HL-60 (cell line): Measurements from ENCODE around the gene HTATSF1.

Experiments used
- DNase-seq, 2 experiments: peaks; one replicate each; pipeline ENCODE4 v3.0.0-alpha.2; 2010 to 2020; ENCODE audit warnings: low read depth in 1 of 2, low spot score in 1 of 2
- H3K27ac ChIP-seq: fragments of 250-450 bp; sonication (Bioruptor Pico); replicated peaks from 2 replicates; pipeline ENCODE4 v1.5.1; 2020; ENCODE audit warnings: mild to moderate bottlenecking, moderate library complexity
- H3K27me3 ChIP-seq: fragments of 250-450 bp; sonication (Bioruptor Pico); 2 replicates; pipeline ENCODE4 v1.5.1; 2021; ENCODE audit warnings: mild to moderate bottlenecking, moderate library complexity; ENCODE audit not compliant: insufficient read depth, poor library complexity, severe bottlenecking
- H3K4me3 ChIP-seq: replicated peaks from 2 replicates; pipeline ENCODE4 v1.5.1; 2011; ENCODE audit warnings: mild to moderate bottlenecking, control low read depth, low read length; ENCODE audit not compliant: insufficient read depth
- GABPA ChIP-seq: IDR thresholded peaks from 2 replicates; pipeline ENCODE4 v1.6.1; 2012; ENCODE audit warnings: low read depth
- POLR2AphosphoS5 ChIP-seq: IDR thresholded peaks from 2 replicates; pipeline ENCODE4 v1.6.1; 2012; ENCODE audit warnings: low read depth
- SPI1 ChIP-seq: IDR thresholded peaks from 2 replicates; pipeline ENCODE4 v1.6.1; 2012; ENCODE audit warnings: low read depth, mild to moderate bottlenecking, borderline replicate concordance
- TF ChIP-seq, protein P1 (sequence below): IDR thresholded peaks from one replicate; pipeline ENCODE4 v1.5.1; 2011; ENCODE audit warnings: low read length, control low read depth, inconsistent platforms; ENCODE audit not compliant: insufficient read depth
- TF ChIP-seq, protein P2 (sequence below): IDR thresholded peaks from 2 replicates; pipeline ENCODE4 v1.6.1; 2012; ENCODE audit warnings: low read depth; ENCODE audit not compliant: insufficient replicate concordance

The HTATSF1 gene

DNA sequence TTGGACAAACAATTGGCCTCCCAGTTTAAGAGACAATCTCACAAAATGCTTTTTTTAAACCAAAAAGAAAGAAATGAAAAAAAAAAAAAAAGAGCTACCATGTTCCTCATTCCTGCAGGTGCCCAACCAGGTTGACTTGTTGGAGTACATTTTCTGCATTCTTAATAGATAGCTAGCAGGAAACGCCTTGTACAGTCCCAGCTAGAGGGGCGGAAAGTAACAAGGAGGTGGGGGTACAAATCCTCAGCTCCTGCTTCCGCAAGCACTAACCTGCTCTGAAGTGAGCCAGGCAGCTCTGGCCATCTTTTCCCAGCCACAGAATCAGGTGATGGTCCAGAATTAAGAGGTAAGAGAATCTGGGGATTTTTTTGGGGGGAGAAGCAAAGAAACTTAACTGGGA lies 34.6 kb downstream of the HTATSF1 start, which contains the start of gene VGLL1:
Gene VGLL1 (plus strand): TSS at position 265 of the 400 bp plus-strand sequence. CDS start 3,806 bp downstream, outside the sequence.
- TF ChIP-seq GABPA (no peak), POLR2AphosphoS5 (no peak), SPI1 (no peak)
- TF ChIP-seq, protein P1, sequence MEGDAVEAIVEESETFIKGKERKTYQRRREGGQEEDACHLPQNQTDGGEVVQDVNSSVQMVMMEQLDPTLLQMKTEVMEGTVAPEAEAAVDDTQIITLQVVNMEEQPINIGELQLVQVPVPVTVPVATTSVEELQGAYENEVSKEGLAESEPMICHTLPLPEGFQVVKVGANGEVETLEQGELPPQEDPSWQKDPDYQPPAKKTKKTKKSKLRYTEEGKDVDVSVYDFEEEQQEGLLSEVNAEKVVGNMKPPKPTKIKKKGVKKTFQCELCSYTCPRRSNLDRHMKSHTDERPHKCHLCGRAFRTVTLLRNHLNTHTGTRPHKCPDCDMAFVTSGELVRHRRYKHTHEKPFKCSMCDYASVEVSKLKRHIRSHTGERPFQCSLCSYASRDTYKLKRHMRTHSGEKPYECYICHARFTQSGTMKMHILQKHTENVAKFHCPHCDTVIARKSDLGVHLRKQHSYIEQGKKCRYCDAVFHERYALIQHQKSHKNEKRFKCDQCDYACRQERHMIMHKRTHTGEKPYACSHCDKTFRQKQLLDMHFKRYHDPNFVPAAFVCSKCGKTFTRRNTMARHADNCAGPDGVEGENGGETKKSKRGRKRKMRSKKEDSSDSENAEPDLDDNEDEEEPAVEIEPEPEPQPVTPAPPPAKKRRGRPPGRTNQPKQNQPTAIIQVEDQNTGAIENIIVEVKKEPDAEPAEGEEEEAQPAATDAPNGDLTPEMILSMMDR, result no peak
- TF ChIP-seq, protein P2, sequence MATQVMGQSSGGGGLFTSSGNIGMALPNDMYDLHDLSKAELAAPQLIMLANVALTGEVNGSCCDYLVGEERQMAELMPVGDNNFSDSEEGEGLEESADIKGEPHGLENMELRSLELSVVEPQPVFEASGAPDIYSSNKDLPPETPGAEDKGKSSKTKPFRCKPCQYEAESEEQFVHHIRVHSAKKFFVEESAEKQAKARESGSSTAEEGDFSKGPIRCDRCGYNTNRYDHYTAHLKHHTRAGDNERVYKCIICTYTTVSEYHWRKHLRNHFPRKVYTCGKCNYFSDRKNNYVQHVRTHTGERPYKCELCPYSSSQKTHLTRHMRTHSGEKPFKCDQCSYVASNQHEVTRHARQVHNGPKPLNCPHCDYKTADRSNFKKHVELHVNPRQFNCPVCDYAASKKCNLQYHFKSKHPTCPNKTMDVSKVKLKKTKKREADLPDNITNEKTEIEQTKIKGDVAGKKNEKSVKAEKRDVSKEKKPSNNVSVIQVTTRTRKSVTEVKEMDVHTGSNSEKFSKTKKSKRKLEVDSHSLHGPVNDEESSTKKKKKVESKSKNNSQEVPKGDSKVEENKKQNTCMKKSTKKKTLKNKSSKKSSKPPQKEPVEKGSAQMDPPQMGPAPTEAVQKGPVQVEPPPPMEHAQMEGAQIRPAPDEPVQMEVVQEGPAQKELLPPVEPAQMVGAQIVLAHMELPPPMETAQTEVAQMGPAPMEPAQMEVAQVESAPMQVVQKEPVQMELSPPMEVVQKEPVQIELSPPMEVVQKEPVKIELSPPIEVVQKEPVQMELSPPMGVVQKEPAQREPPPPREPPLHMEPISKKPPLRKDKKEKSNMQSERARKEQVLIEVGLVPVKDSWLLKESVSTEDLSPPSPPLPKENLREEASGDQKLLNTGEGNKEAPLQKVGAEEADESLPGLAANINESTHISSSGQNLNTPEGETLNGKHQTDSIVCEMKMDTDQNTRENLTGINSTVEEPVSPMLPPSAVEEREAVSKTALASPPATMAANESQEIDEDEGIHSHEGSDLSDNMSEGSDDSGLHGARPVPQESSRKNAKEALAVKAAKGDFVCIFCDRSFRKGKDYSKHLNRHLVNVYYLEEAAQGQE, result no peak
- H3K27ac ChIP-seq, result no peak within 1 kb of the TSS
- DNase-seq, result no peak
- H3K4me3 ChIP-seq, result no peak within 1 kb of the TSS
- no peaks in the 10 kb centered on the region for H3K27me3 ChIP-seq

DNA sequence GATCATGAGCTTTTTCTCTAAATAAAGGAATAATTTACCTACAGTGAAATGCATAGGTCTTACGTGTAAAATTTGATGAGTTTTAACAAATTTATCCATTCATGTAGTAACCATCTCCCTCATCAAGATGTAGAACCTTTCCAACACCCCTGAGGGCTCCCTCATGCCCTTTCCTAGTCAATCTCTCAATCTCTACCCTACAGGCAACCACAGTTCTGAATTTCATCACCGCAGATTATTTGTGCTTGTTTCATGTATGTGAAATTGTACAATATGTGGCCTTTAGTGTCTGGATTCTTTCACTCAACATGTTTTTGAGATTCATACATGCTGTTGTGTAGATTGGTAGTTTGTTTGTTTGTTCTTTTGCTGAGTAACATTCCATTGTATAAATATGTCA lies 36.7 kb downstream of the HTATSF1 start:
- H3K27ac ChIP-seq, result no peak overlapping the region
- no peaks in the 10 kb centered on the region for H3K27me3 ChIP-seq
- H3K4me3 ChIP-seq, result no peak overlapping the region
- no peak for DNase-seq
- no peak for TF ChIP-seq GABPA
- TF ChIP-seq SPI1, result no peak
- TF ChIP-seq, protein P2, result no peak
- TF ChIP-seq, protein P1, result no peak
- TF ChIP-seq POLR2AphosphoS5, result no peak

DNA sequence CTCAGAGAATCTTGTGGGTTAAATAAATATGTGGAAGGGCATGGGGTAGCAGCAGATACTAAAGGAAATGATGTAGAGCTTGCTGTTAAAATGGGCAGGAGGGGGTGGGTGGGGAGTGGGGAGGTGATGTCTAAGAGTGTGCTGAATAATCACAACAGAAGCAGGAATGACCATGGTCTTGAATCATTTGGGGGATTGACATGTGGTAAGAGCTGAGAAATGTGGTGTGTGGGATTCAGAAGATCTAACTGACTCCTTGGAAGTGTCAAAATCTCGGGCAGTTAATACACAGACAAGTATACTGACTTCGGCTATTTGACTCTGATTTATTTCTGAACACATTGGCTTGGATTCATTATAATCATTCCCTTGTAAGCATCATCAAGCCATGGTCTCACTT lies 41.4 kb downstream of the HTATSF1 start:
- no peak overlapping the region for H3K4me3 ChIP-seq
- no peak for DNase-seq
- no peaks in the 10 kb centered on the region for H3K27me3 ChIP-seq
- TF ChIP-seq, protein P1, result no peak
- TF ChIP-seq POLR2AphosphoS5 (no peak), SPI1 (no peak), GABPA (no peak)
- TF ChIP-seq, protein P2, result no peak
- no peak overlapping the region for H3K27ac ChIP-seq
